HG02870 (cell line): ENCODE results near the gene PNKD.
"Not testable (repeated sequence)": the region's sequence is repeated elsewhere in the genome, so short reads cannot be mapped to it uniquely, and the experiment has no call there.

ENCODE experiments used
- ATAC-seq: cut with Tn5 transposase; IDR thresholded peaks from one replicate; pipeline ENCODE4 v1.9.1; 2021; ENCODE audit warnings: mild to moderate bottlenecking, moderate library complexity; ENCODE audit not compliant: unreplicated experiment

Gene PNKD

GRCh38 chr2:218272531-218273212 is 2.4 kb downstream of the PNKD start:
- ATAC-seq: no peak

- not testable (repeated sequence) for ATAC-seq
Measured at GRCh38 chr2:218273214-218273907, 3.0 kb downstream of the PNKD start.

- no peak for ATAC-seq
Measured at GRCh38 chr2:218273908-218274249, 3.6 kb downstream of the PNKD start.

- ATAC-seq: no peak
Measured at GRCh38 chr2:218274586-218274985, 4.3 kb downstream of the PNKD start.

GRCh38 chr2:218275371-218276072 is 5.2 kb downstream of the PNKD start:
- ATAC-seq: no peak

GRCh38 chr2:218276986-218277755 is 6.9 kb downstream of the PNKD start:
- ATAC-seq: no peak

GRCh38 chr2:218277921-218278320 is 7.6 kb downstream of the PNKD start:
- no peak for ATAC-seq

GRCh38 chr2:218278531-218279360 is 8.4 kb downstream of the PNKD start:
- ATAC-seq: no peak

GRCh38 chr2:218280260-218280870 is 10.0 kb downstream of the PNKD start:
- ATAC-seq: no peak

- ATAC-seq: no peak
Measured at GRCh38 chr2:218281449-218281848, 11.1 kb downstream of the PNKD start.

- no peak for ATAC-seq
Measured at GRCh38 chr2:218282173-218282991, 12.1 kb downstream of the PNKD start.

GRCh38 chr2:218284106-218284811 is 13.9 kb downstream of the PNKD start:
- ATAC-seq: peak; percentile 66

GRCh38 chr2:218285604-218286003 is 15.3 kb downstream of the PNKD start:
- ATAC-seq: no peak

GRCh38 chr2:218286570-218287459 is 16.5 kb downstream of the PNKD start:
- ATAC-seq: peak; percentile 52

GRCh38 chr2:218289639-218290315 is 19.5 kb downstream of the PNKD start:
- no peak for ATAC-seq

GRCh38 chr2:218290316-218291261 is 20.3 kb downstream of the PNKD start:
- ATAC-seq: peak; percentile 45
